ENCODE results near the gene PDZD8. TPM values are rescaled to one million over a fixed set of nuclear protein-coding genes. Genes with fewer than 3 reads are reported as not detected.

The PDZD8 gene
- total RNA-seq, 1 donor from 2014 or later: 24.5 TPM

DNA sequence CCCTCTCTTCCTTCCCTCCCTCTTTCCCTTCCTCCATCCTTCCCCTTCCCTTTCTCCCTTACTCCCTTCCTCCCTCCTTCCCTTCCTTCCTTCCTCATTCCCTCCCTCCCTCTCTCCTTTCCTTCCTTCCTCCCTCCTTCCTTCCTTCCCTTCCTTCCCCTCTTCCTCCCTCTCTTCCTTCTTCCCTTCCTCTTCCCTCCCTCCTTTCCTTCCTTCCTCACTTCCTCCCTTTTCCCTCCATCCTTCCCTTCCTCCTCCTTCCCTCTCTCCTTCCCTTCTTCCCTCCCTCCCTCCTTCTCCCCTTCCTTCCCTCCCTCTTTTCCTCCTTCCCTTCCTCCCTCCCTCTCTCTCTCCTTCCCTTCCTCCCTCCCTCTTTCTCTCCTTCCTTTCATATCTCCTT lies 147.0 kb downstream of the PDZD8 start:
- intact Hi-C loops (cut with micrococcal nuclease): no loop called here
- no peak overlapping the region for H3K27ac Mint-ChIP-seq
- no peaks in the 10 kb centered on the region for H3K9me3 Mint-ChIP-seq
- H3K4me3 Mint-ChIP-seq: no peak overlapping the region
- no peaks in the 10 kb centered on the region for H3K4me1 Mint-ChIP-seq (ENCODE audit: low read depth)
- DNase-seq (ENCODE audit: low spot score): no peak
- no peaks in the 10 kb centered on the region for H3K36me3 Mint-ChIP-seq (ENCODE audit: low read depth)
- H3K27me3 Mint-ChIP-seq (ENCODE audit: insufficient read depth): peaks cover 14% of the 10 kb centered on the region

Other genes starting within 250 kb of the PDZD8 start
- gene VAX1, start 237.2 kb downstream of the PDZD8 start, total RNA-seq: not detected in 2 replicates
- gene KCNK18, start 178.0 kb downstream of the PDZD8 start, total RNA-seq: not detected in 2 replicates
- not detected in 2 replicates for gene SLC18A2, start 134.3 kb downstream of the PDZD8 start, total RNA-seq
- gene EMX2, start 167.3 kb upstream of the PDZD8 start, total RNA-seq: not detected in 2 replicates